Pancreas (tissue), 10 donors: ENCODE results near the gene LINC00305. TPM values are rescaled to one million over a fixed set of nuclear protein-coding genes. Genes with fewer than 3 reads are reported as not detected.

Experiments used
- ATAC-seq, 4 donors: fragments of 200-7000 bp; cut with Tn5 transposase; one replicate each; pipeline versions ENCODE4 v1.8.0 to v1.9.1; 2020; ENCODE audit warnings: mild to moderate bottlenecking in 4 of 4, moderate library complexity in 4 of 4
- DNase-seq, 6 donors: peaks; one replicate each; pipeline ENCODE4 v3.0.0-alpha.2; 2020
- FAIRE-seq: peaks from 2 replicates; lab custom pipeline; 2012; peaks lifted over from hg19 to GRCh38; lab: Jason Lieb, UNC
- H3K27ac ChIP-seq, 4 donors: fragments of 200-600 bp; sonication (generic); 1 replicate in 3 of 4; 2 replicates in 1 of 4; pipeline versions ENCODE4 v1.5.0 to v1.8.0; 2020
- H3K27me3 ChIP-seq, 4 donors: fragments of 200-600 bp; one replicate each; pipeline ENCODE4 v1.8.0; 2021
- H3K36me3 ChIP-seq, 3 donors: fragments of 200-600 bp; sonication (generic) in 1 of 3; one replicate each; pipeline versions ENCODE4 v1.5.0 to v1.8.0; 2020 to 2021
- H3K4me1 ChIP-seq, 3 donors: fragments of 200-600 bp; one replicate each; pipeline ENCODE4 v1.8.0; 2021
- H3K4me3 ChIP-seq, 4 donors: fragments of 200-600 bp; sonication (generic) in 2 of 4; one replicate each; pipeline versions ENCODE4 v1.5.0 to v1.8.0; 2020 to 2021
- H3K9me3 ChIP-seq, 4 donors: fragments of 200-600 bp; one replicate each; pipeline ENCODE4 v1.8.0; 2021
- CTCF ChIP-seq, 4 donors: fragments of 200-600 bp; sonication (generic) in 3 of 4; IDR thresholded peaks; one replicate each; pipeline versions ENCODE4 v1.5.0 to v1.8.0; 2021; ENCODE audit warnings: antibody characterized with exemption in 4 of 4
- WGBS, 2 donors: extraction: QIAGEN DNeasy Blood & Tissue Kit; methylation state at CpG; one replicate each; pipeline ENCODE4 v1.1.7; 2013; 5-methylcytosine and 5-hydroxymethylcytosine counted together
- intact Hi-C, 3 donors: fragments of 100-400 bp; cut with DNase I; formaldehyde crosslinking; loops; one replicate each; pipeline versions ENCODE4 v1.11.1 to v1.14.2; 2022
- polyA plus RNA-seq, 2 donors: library from polyadenylated mRNA; stranded (reverse); fragments of 200-250 nt; gene quantifications; one replicate each; pipeline ENCODE4 v1.2.3, GENCODE V29; 2013
- total RNA-seq, 6 donors: library from RNA; stranded (reverse); fragmentation: NEBNext Ultra II Directional in 4 of 6; extraction: Animal tissue kit (Norgen Biotek cat#: 25700) in 4 of 6; gene quantifications; one replicate each; pipeline versions ENCODE4 v1.2.1 to v1.2.4, GENCODE V29; 2021 to 2023
- donor health status: healthy with polysubstance abuse.
- donor health status: DM: no; HTN: no; CAD: no; lungs with moderate emphysema.
- donor health status: DM: no; HTN: no; CAD: no.
- donor health status: control.
- donor health status: control.
- donor health status: Bipolar disorder and iron deficiency.
- donor health status: DM: yes; HTN: yes; CAD: no.
- donor health status: DM: no; HTN: no; CAD: no.
- donor health status: DM: no; HTN: no; CAD: no.
- donor health status: DM: yes; HTN: yes; CAD: no.

Gene LINC00305
- total and polyA plus RNA-seq, 8 donors: 0.09 to 0.23 TPM; not detected in 6

GRCh38 chr18:64032312-64032711 lies 116.6 kb downstream of the LINC00305 start:
- ATAC-seq (no peak), FAIRE-seq (no peak), DNase-seq (no peak)
- Histone ChIP-seq H3K9me3 (no peaks in the 10 kb centered on the region), H3K36me3 (no peaks in the 10 kb centered on the region), H3K4me3 (no peak overlapping the region), H3K4me1 (no peaks in the 10 kb centered on the region), H3K27me3 (no peaks in the 10 kb centered on the region), H3K27ac (no peak overlapping the region)
- WGBS, 2 donors: 70 to 77% methylated on average over 6 of the region's 6 CpGs
- intact Hi-C loops: loop anchor here in 1 of 3 donors (10.0 kb wide), 1 partner anchor 1062 kb away; no protein-coding TSS in a partner anchor
- no peak for TF ChIP-seq CTCF (IDR thresholded peaks at IDR 0.05)

- FAIRE-seq (no peak), ATAC-seq (no peak), DNase-seq (no peak)
- Histone ChIP-seq H3K27ac (no peak overlapping the region), H3K9me3 (no peaks in the 10 kb centered on the region), H3K36me3 (no peaks in the 10 kb centered on the region), H3K4me3 (no peak overlapping the region), H3K4me1 (no peaks in the 10 kb centered on the region), H3K27me3 (no peaks in the 10 kb centered on the region)
- WGBS, 2 donors: 68 to 71% methylated on average over 3 of the region's 3 CpGs
- TF ChIP-seq CTCF (IDR thresholded peaks at IDR 0.05): no peak
- intact Hi-C loops: loop anchor here in 1 of 3 donors (10.0 kb wide), 1 partner anchor 1063 kb away; no protein-coding TSS in a partner anchor
These were observed 117.5 kb downstream of the LINC00305 start for GRCh38 chr18:64031411-64031810.

Other genes with a start within 250 kb of the LINC00305 start
- gene SERPINB10, start 241.1 kb downstream of the LINC00305 start, total RNA-seq: not detected
- gene SERPINB10, start 241.1 kb downstream of the LINC00305 start, polyA plus RNA-seq: not detected
- 1 to 10 TPM in 1 of 6 donors, under 1 TPM in 1, not detected in 4; 0.24 to 3.2 TPM for gene HMSD, start 199.8 kb downstream of the LINC00305 start, total RNA-seq
- under 1 TPM; 0.08 to 0.42 TPM for gene HMSD, start 199.8 kb downstream of the LINC00305 start, polyA plus RNA-seq
- gene SERPINB8, start 179.0 kb downstream of the LINC00305 start, total RNA-seq: 10 to 100 TPM in 2 of 6 donors, 1 to 10 TPM in 4; 2.8 to 11.5 (median 4.0) TPM
- gene SERPINB8, start 179.0 kb downstream of the LINC00305 start, polyA plus RNA-seq: 1 to 10 TPM; 3.1 to 5.6 TPM